HG02870 (cell line): ENCODE data around the gene SCNN1A.

ENCODE experiments used
- ATAC-seq: cut with Tn5 transposase; IDR thresholded peaks from one replicate; pipeline ENCODE4 v1.9.1; 2021; ENCODE audit warnings: mild to moderate bottlenecking, moderate library complexity; ENCODE audit not compliant: unreplicated experiment

SCNN1A gene

GRCh38 chr12:6322352-6322751 lies 53.0 kb downstream of the SCNN1A start:
- no peak for ATAC-seq

- no peak for ATAC-seq
Observed at GRCh38 chr12:6321905-6322304, 53.5 kb downstream of the SCNN1A start.

GRCh38 chr12:6319446-6319845 lies 55.9 kb downstream of the SCNN1A start:
- no peak for ATAC-seq

GRCh38 chr12:6318440-6318879 lies 56.9 kb downstream of the SCNN1A start:
- ATAC-seq, result no peak

- no peak for ATAC-seq
Observed at GRCh38 chr12:6317693-6318439, 57.5 kb downstream of the SCNN1A start.

- no peak for ATAC-seq
Observed at GRCh38 chr12:6316921-6317692, 58.3 kb downstream of the SCNN1A start.

- ATAC-seq, result no peak
Observed at GRCh38 chr12:6315704-6316597, 59.4 kb downstream of the SCNN1A start.

- ATAC-seq, result no peak
Observed at GRCh38 chr12:6315184-6315583, 60.2 kb downstream of the SCNN1A start.

GRCh38 chr12:6314776-6315175 lies 60.6 kb downstream of the SCNN1A start:
- no peak for ATAC-seq

GRCh38 chr12:6313326-6313940 lies 61.9 kb downstream of the SCNN1A start:
- ATAC-seq, result no peak

GRCh38 chr12:6312529-6313325 lies 62.6 kb downstream of the SCNN1A start:
- ATAC-seq, result peak; percentile 63

- no peak for ATAC-seq
Observed at GRCh38 chr12:6311822-6312528, 63.4 kb downstream of the SCNN1A start.

- no peak for ATAC-seq
Observed at GRCh38 chr12:6310771-6311610, 64.4 kb downstream of the SCNN1A start.

- ATAC-seq, result no peak
Observed at GRCh38 chr12:6307529-6307928, 67.8 kb downstream of the SCNN1A start.

- no peak for ATAC-seq
Observed at GRCh38 chr12:6306599-6307220, 68.7 kb downstream of the SCNN1A start.

- ATAC-seq, result no peak
Observed at GRCh38 chr12:6306151-6306550, 69.2 kb downstream of the SCNN1A start.

GRCh38 chr12:6303071-6303470 lies 72.3 kb downstream of the SCNN1A start:
- ATAC-seq, result no peak

- ATAC-seq, result no peak
Observed at GRCh38 chr12:6302621-6303020, 72.7 kb downstream of the SCNN1A start.
